DOHH2 (cell line): ENCODE measurements around the gene AAMP.

Experiments
- H3F3A ChIP-seq: fragments of 200-600 bp; sonication (generic), shearing (Covaris generic); 2 replicates; pipeline ENCODE4 v1.6.0; 2016; ENCODE audit warnings: antibody characterized with exemption, mild to moderate bottlenecking; ENCODE audit not compliant: control insufficient read depth, insufficient read depth
- H3K27ac ChIP-seq: fragments of 200-600 bp; sonication (generic); 2 replicates; pipeline ENCODE4 v1.5.1; 2014; ENCODE audit warnings: low read depth, mild to moderate bottlenecking, low read length, moderate library complexity
- H3K27me3 ChIP-seq: fragments of 200-600 bp; sonication (generic); 2 replicates; pipeline ENCODE4 v1.6.1; 2014; ENCODE audit warnings: mild to moderate bottlenecking, low read length, mixed read lengths; ENCODE audit not compliant: control insufficient read depth
- H3K36me3 ChIP-seq: fragments of 200-600 bp; sonication (generic); 2 replicates; pipeline ENCODE4 v1.6.1; 2014; ENCODE audit warnings: mild to moderate bottlenecking, low read length, moderate library complexity, mixed read lengths; ENCODE audit not compliant: control insufficient read depth
- H3K4me1 ChIP-seq: fragments of 200-600 bp; sonication (generic); 2 replicates; pipeline ENCODE4 v1.6.1; 2014; ENCODE audit warnings: mild to moderate bottlenecking, low read length, mixed read lengths; ENCODE audit not compliant: control insufficient read depth
- H3K4me2 ChIP-seq: fragments of 200-600 bp; sonication (generic); 2 replicates; pipeline ENCODE4 v1.6.0; 2014; ENCODE audit warnings: mild to moderate bottlenecking, low read length, moderate library complexity
- H3K4me3 ChIP-seq: fragments of 200-600 bp; sonication (generic); 2 replicates; pipeline ENCODE4 v1.5.1; 2014; ENCODE audit warnings: mild to moderate bottlenecking, low read length, mixed read lengths
- H3K79me2 ChIP-seq: fragments of 200-600 bp; sonication (generic); 2 replicates; pipeline ENCODE4 v1.6.1; 2014; ENCODE audit warnings: mild to moderate bottlenecking, low read length, mixed read lengths; ENCODE audit not compliant: control insufficient read depth
- H3K9me2 ChIP-seq: fragments of 200-600 bp; sonication (generic); replicated peaks from 2 replicates; pipeline ENCODE4 v1.6.1; 2014; ENCODE audit warnings: mild to moderate bottlenecking, low read length, mixed read lengths; ENCODE audit not compliant: control insufficient read depth
- H3K9me3 ChIP-seq: fragments of 200-600 bp; sonication (generic); 2 replicates; pipeline ENCODE4 v1.6.1; 2014; ENCODE audit warnings: antibody characterized with exemption, low read length, mixed read lengths; ENCODE audit not compliant: control insufficient read depth, insufficient read depth
- H4K20me1 ChIP-seq: fragments of 200-600 bp; sonication (generic); 2 replicates; pipeline ENCODE4 v1.6.0; 2014; ENCODE audit warnings: low read depth, mild to moderate bottlenecking, antibody characterized with exemption, low read length, moderate library complexity; ENCODE audit not compliant: control insufficient read depth, insufficient read depth
- EZH2phosphoT487 ChIP-seq: fragments of 200-600 bp; sonication (generic); IDR thresholded peaks from 2 replicates; pipeline ENCODE4 v1.6.1; 2017; ENCODE audit warnings: borderline replicate concordance, mild to moderate bottlenecking, antibody characterized with exemption, low read length, moderate library complexity, mixed read lengths
- TF ChIP-seq, protein P1 (sequence below): fragments of 200-600 bp; sonication (generic); IDR thresholded peaks from one replicate; pipeline ENCODE4 v1.5.1; 2014; ENCODE audit warnings: antibody characterized with exemption, mild to moderate bottlenecking, low read depth, low read length; ENCODE audit not compliant: poor library complexity, severe bottlenecking

Gene AAMP

GRCh38 chr2:218296847-218297246, 26.9 kb upstream of the AAMP start:
- H3K4me2 ChIP-seq, result no peak overlapping the region
- H3K9me2 ChIP-seq, result no peaks in the 10 kb centered on the region

DNA sequence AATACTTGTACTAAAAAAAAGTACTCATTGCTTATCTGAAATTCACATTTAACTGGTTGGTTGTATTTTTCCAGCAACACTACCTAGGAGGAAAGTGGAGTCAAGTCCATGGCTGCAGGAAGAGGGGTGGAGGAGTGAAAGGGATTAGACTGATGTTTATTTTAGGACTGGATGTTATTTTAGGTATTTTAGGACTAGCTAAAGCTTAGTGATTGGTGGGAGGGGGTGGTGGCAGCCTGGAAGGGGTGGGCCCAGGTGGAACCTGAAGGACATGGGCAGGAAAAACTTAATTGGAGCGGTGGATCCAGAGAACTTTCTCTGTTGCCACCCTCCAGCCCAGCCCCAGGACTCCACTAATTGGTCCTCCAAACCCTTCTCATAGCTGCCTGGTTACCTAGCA, 26.3 kb upstream of the AAMP start:
- H3K4me2 ChIP-seq, result no peak overlapping the region
- H3F3A ChIP-seq, result peaks cover 8% of the 10 kb centered on the region; the same call in 1 of the 2 replicates
- H3K4me1 ChIP-seq, result peaks cover 24% of the 10 kb centered on the region
- no peak overlapping the region for H3K4me3 ChIP-seq
- H3K9me2 ChIP-seq, result no peaks in the 10 kb centered on the region
- peaks cover 10% of the 10 kb centered on the region for H3K79me2 ChIP-seq
- no peaks in the 10 kb centered on the region for H3K27me3 ChIP-seq
- H3K27ac ChIP-seq, result no peak overlapping the region
- H4K20me1 ChIP-seq, result no peaks in the 10 kb centered on the region
- no peaks in the 10 kb centered on the region for H3K9me3 ChIP-seq
- TF ChIP-seq, protein P1, sequence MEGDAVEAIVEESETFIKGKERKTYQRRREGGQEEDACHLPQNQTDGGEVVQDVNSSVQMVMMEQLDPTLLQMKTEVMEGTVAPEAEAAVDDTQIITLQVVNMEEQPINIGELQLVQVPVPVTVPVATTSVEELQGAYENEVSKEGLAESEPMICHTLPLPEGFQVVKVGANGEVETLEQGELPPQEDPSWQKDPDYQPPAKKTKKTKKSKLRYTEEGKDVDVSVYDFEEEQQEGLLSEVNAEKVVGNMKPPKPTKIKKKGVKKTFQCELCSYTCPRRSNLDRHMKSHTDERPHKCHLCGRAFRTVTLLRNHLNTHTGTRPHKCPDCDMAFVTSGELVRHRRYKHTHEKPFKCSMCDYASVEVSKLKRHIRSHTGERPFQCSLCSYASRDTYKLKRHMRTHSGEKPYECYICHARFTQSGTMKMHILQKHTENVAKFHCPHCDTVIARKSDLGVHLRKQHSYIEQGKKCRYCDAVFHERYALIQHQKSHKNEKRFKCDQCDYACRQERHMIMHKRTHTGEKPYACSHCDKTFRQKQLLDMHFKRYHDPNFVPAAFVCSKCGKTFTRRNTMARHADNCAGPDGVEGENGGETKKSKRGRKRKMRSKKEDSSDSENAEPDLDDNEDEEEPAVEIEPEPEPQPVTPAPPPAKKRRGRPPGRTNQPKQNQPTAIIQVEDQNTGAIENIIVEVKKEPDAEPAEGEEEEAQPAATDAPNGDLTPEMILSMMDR, result no peak
- no peak for TF ChIP-seq EZH2phosphoT487
- no peaks in the 10 kb centered on the region for H3K36me3 ChIP-seq

More at GRCh38 chr2:218296847-218297246, 26.9 kb upstream of the AAMP start:
- peaks cover 4% of the 10 kb centered on the region for H3K79me2 ChIP-seq
- H3K4me3 ChIP-seq, result no peak overlapping the region
- peaks cover 8% of the 10 kb centered on the region; the same call in 1 of the 2 replicates for H3F3A ChIP-seq
- peaks cover 18% of the 10 kb centered on the region for H3K4me1 ChIP-seq
- no peaks in the 10 kb centered on the region for H3K36me3 ChIP-seq
- H4K20me1 ChIP-seq, result no peaks in the 10 kb centered on the region
- no peaks in the 10 kb centered on the region for H3K9me3 ChIP-seq
- no peak for TF ChIP-seq EZH2phosphoT487
- TF ChIP-seq, protein P1, result no peak
- H3K27me3 ChIP-seq, result no peaks in the 10 kb centered on the region
- H3K27ac ChIP-seq, result no peak overlapping the region

DNA sequence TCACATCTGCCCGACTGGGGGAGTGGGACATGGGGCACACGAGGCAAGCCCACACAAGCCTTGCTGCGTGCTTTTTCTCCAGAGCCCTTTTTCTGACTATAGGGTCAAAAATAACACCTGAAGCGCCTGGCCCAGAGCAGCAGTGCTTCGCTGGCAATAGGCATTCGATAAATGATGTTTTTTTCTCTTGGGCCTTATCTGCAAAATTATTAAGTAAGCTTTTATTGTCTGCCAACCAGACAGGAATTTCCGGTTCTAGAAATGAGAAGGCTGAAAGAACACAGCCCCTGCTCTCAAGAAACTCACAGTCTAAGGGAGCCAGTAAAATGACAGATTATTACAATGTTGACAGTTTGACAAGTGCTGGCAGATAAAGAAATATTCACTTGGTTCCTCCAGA, 25.1 kb upstream of the AAMP start:
- Histone ChIP-seq H3K9me3 (no peaks in the 10 kb centered on the region), H3K79me2 (peaks cover 17% of the 10 kb centered on the region), H3K4me1 (peaks cover 34% of the 10 kb centered on the region), H3K36me3 (no peaks in the 10 kb centered on the region), H3K27me3 (no peaks in the 10 kb centered on the region), H3K4me2 (no peak overlapping the region), H3K27ac (no peak overlapping the region), H3K4me3 (no peak overlapping the region), H3F3A (peaks cover 10% of the 10 kb centered on the region), H4K20me1 (no peaks in the 10 kb centered on the region), H3K9me2 (no peaks in the 10 kb centered on the region)
- TF ChIP-seq EZH2phosphoT487, result no peak
- TF ChIP-seq, protein P1, result no peak
